Hindlimb muscle (tissue), 1 donor: ENCODE data around the gene GOLGA6L7. TPM values are rescaled to one million over a fixed set of nuclear protein-coding genes. Genes with fewer than 3 reads are reported as not detected.
"Not testable (repeated sequence)": the region's sequence is repeated elsewhere in the genome, so short reads cannot be mapped to it uniquely, and the experiment has no call there.

Experiments
- DNase-seq: peaks from one replicate; pipeline ENCODE4 v3.0.0-alpha.2; 2013
- polyA plus RNA-seq: library from polyadenylated mRNA; unstranded; fragments of 120-200 nt; gene quantifications from one replicate; pipeline ENCODE4 v1.2.1, GENCODE V29; 2013; ENCODE audit not compliant: insufficient read length

GOLGA6L7 gene
- polyA plus RNA-seq, 1 donor = not detected

- DNase-seq = not testable (repeated sequence)
Measured at GRCh38 chr15:28843520-28843919, 4.9 kb downstream of the GOLGA6L7 start.

DNA sequence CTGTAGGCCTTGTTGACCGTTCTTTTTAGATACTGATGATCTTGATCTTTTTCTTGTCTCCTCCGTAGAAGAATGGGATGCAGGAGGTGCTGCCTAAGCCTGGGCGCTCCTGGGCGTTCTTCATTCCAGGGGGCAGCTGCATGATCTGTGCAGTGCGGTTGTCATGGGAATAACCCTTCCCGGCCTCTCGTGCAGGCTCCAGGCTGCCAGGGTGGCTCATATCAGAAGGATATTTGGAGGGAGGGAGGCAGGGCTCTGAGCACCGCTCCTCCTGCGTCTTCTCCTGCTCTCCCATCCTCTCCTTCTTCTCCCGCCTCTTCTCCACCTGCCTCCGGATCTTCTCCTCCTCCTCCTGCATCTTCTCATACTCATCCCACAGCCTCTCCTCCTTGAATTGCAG is 6.2 kb downstream of the GOLGA6L7 start:
- not testable (repeated sequence) for DNase-seq

GRCh38 chr15:28840285-28840684 is 8.2 kb downstream of the GOLGA6L7 start:
- not testable (repeated sequence) for DNase-seq

- not testable (repeated sequence) for DNase-seq
Measured at GRCh38 chr15:28834957-28835585, 13.4 kb downstream of the GOLGA6L7 start.

- peak; percentile 26 for DNase-seq
Measured at GRCh38 chr15:28831897-28832587, 16.4 kb downstream of the GOLGA6L7 start.

- DNase-seq = not testable (repeated sequence)
Measured at GRCh38 chr15:28821420-28821819, 27.0 kb downstream of the GOLGA6L7 start.

DNA sequence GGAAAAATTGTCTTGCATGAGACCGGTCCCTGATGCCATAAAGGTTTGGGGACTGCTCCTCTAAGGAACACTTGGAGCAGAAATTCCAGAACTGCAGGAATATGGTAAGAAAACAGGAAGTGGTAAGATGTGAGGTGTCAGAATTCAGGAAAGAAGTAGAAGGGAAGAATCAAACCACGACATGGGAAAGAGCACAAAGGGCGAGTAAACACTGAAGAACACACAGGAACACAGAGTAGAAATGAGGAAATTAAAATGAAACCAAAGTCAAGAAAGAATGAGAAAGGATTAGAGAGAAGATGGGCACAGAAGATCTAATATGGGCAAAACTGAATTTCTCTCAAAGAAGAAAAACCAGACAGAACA is 28.5 kb downstream of the GOLGA6L7 start:
- DNase-seq = not testable (repeated sequence)

DNA sequence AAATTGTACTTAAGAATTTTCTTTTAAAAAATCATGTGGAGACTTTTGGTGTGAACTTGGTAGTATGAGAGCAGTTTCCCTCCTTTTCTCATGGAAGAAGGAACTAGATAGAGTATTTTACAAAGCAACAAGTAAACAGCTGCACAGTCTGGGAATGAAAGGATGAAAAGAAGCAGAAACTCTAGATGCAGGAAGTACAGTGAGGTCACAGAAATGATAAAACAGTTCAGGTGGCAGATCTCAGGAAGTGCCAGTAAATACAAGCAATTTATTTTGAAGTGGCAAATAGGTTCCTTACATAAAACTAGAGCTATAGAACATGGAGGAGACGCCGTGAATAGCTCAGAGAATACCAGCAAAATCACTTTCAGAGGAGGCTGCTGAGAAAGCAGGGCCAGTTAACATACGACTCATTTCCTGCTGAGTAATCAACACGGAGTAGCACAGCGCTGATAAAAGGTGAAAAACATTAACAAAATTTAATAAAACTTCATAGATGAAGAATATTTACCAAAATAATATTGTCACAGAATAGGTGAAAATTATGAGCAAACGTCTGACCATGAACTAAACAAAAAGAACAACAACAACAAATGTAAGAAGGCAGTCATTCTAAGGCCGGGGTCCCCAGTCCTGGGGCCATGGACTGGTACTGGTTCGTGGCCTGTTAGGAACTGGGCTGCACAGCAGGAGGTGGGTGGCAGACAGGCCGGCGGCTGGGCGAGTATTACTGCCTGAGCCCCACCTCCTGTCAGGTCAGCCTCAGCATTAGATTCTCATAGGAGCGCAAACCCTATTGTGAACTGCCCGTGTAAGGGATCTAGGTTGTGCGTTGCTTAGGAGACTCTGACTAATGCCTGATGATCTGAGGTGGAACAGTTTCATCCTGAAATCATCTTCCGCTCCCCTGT is 29.2 kb downstream of the GOLGA6L7 start:
- not testable (repeated sequence) for DNase-seq

GRCh38 chr15:28818168-28818567 is 30.3 kb downstream of the GOLGA6L7 start:
- not testable (repeated sequence) for DNase-seq

DNA sequence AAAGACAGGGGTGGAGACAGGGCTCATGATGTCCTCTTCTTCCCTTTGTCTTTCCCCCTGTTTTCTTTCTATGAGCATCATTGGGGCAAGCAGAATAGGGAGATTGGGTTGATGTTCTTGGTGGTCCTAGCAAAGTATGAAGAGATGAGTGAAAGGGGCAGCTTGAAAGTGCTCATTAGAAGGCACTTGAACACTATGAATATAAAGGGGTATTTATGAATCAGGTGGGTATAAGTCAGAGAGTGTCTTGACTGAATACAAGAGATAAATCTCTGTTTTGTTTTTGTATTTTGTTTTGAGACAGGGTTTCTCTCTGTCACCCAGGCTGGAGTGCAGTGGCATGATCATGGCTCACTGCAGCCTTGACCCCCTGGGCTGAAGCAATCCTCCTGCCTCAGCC is 34.4 kb downstream of the GOLGA6L7 start:
- DNase-seq = not testable (repeated sequence)

DNA sequence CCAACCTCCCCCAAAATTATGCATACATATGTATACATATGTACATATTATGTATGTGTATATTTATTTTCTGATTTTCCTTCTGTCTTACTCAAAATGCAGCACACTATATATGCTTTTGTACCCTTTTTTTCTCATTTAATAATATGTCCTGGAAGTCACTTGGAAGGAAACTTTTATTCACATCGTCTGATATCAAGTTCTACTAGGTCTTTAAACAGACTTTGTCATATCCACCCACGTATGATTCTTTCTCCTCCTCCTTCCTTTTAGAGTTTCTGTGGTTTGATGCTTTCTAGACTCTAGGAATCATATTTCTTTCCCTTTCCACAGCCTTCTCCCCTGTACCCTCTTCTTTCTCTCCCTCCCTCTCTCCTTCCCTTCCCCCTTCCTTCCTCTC is 35.1 kb downstream of the GOLGA6L7 start:
- DNase-seq = not testable (repeated sequence)

- DNase-seq = not testable (repeated sequence)
Measured at GRCh38 chr15:28811852-28812550, 36.4 kb downstream of the GOLGA6L7 start.

DNA sequence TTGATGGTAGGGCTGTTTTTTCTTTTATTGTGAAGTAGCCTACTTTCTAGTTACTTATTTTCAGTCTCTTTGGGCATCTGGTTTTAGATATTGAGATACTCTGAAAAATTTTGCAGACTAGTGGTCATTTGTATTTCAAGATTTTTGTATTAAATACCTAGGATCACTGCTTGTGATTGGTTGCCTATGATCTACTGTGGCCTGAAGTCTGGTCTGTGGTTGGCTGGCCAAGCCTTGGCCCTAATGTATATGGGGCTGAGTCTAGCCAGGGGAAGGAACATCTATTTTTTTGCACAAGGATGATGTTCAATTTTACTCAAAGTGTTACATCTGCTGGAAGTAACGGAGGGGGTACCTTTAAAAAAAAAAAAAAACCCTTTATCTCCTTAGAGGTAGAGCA is 38.0 kb downstream of the GOLGA6L7 start:
- DNase-seq = not testable (repeated sequence)

DNA sequence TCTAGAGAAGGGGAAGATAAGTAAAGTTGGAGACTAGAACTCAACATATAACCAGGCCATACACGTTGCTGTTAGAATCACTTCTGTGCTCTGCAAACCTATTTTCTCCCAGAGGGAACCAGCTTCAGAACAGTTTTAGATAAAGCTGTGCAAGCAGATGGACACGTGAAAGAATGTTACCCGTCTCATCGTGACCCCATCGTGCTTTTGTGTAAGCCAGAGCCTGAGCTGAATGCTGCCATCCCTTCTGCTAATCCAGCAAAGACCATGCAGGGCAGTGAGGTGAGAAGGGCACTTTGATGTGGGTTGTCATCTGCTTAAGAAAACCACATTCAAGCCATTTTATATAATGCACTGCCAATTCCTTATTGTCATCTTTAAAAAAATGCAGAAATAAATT is 40.3 kb downstream of the GOLGA6L7 start:
- not testable (repeated sequence) for DNase-seq

- not testable (repeated sequence) for DNase-seq
Measured at GRCh38 chr15:28800366-28800765, 48.1 kb downstream of the GOLGA6L7 start.

DNA sequence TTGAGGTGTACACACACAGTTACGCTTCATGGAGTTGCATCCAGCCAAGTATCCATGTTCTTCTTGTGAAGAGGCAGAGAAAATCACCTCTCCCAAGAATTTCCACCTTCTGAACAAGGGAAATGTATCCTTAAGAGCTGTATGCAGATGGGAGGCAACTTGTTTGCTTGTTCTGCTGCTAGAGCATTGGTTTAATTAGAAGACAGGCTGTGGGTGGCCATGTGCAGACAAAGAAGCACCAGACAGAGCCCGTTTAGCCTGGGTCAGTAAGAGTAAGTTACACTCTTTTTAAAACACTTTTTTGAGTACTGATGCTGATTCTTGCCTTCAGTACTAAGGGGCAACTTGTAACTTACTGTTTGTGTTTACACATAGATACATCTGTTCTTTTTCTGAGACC is 50.2 kb downstream of the GOLGA6L7 start:
- DNase-seq = not testable (repeated sequence)

- DNase-seq = not testable (repeated sequence)
Measured at GRCh38 chr15:28794231-28794630, 54.2 kb downstream of the GOLGA6L7 start.

Other genes starting within 250 kb of the GOLGA6L7 start
- 1.4 TPM for gene GOLGA8M, start 136.2 kb downstream of the GOLGA6L7 start, polyA plus RNA-seq
- gene APBA2, start 37.3 kb upstream of the GOLGA6L7 start, polyA plus RNA-seq = 4.4 TPM